ENCODE results near the gene B3GNT2.
"Not testable (repeated sequence)": the region's sequence is repeated elsewhere in the genome, so short reads cannot be mapped to it uniquely, and the experiment has no call there.

Gene B3GNT2

GRCh38 chr2:62195421-62196277 is at the start of gene B3GNT2:
TSS of gene B3GNT2 (plus strand) at chr2:62196115. CDS start at chr2:62222221, 26,106 bp downstream.
- no peak for DNase-seq

GRCh38 chr2:62146790-62147189 is 49.1 kb upstream of the B3GNT2 start:
- not testable (repeated sequence) for DNase-seq

DNA sequence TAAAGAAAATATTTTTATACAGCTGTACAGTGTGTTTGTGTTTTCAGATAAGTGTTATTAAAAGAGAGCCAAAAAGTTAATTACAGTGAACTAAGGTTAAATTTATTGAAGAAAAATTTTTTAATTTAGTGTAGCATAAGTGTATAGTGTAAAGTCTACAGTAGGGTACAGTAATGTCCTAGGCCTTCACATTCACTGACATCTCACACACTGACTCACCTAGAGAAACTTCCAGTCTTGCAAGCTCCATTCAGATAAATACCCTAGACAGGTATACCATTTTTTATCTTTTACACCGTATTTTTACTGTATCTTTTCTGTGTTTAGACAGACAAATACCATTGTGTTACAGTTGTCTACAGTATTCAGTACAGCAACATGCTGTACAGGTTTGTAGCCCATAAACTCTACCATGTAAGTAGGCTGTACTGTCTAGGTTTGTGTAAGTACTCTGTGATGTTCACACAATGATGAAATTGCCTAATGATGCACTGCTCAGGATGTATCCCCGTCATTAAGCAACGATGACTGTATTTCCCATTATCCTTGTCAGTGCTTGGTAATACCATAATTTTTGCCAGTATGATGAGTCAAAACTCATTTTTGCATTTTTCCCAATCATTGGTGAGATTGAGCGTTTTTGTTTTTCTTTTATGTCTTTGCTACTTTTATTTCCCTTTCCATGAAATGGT is 48.2 kb upstream of the B3GNT2 start:
- no peak for DNase-seq

- DNase-seq, result no peak
These were observed 46.2 kb upstream of the B3GNT2 start for GRCh38 chr2:62149708-62150107.

- no peak for DNase-seq
These were observed 45.2 kb upstream of the B3GNT2 start for GRCh38 chr2:62150597-62151305.

DNA sequence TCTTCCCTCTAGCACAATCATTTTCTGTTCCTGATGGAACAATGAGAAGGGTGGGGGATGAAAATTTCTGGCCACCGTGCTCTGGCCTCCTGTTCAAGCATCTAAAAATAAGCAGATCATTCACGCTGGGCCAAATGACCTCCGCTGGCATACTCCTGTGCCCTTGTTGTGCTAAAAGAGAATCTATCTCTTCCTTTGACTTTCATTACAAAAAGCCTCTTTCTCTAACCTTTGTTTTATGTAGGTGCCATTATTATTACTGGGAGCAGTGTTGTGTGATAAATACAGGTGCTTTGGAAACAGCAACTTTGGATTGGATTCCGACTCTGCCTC is 44.6 kb upstream of the B3GNT2 start:
- no peak for DNase-seq

- no peak for DNase-seq
These were observed 43.9 kb upstream of the B3GNT2 start for GRCh38 chr2:62152000-62152399.

DNA sequence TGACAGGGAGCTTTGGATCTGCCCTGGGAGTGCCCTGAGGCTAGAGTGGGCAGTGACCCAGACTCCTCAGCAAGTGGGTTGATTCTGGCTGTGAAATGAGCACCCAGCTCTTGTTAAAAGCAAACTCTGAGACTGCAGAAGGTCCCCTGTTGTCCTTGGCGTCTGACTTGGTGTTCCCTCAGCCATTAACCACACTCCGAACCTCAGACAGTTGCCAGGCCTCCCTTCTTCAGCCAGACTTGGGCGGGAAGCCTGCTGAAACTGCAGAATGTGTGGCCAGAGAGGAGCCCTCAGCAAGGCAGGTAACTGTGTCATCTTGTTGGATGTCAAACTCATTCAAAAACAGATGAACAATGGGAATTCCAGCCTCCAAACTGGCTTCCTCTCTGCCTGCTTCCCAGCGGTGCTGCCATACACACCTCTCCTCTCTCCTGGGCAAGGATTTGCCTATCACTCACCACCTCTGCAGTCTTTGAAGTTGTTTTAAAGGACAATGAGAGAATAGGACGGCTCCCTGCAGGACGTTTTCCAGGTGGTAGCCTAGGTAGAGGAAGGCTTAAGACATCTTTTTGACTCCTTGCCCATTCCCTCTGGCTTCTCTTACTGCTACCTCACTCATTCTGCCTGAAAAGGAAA is 38.9 kb upstream of the B3GNT2 start:
- DNase-seq, result no peak

GRCh38 chr2:62158444-62159121 is 37.3 kb upstream of the B3GNT2 start:
- DNase-seq, result no peak

GRCh38 chr2:62160691-62161090 is 35.2 kb upstream of the B3GNT2 start:
- DNase-seq, result not testable (repeated sequence)

DNA sequence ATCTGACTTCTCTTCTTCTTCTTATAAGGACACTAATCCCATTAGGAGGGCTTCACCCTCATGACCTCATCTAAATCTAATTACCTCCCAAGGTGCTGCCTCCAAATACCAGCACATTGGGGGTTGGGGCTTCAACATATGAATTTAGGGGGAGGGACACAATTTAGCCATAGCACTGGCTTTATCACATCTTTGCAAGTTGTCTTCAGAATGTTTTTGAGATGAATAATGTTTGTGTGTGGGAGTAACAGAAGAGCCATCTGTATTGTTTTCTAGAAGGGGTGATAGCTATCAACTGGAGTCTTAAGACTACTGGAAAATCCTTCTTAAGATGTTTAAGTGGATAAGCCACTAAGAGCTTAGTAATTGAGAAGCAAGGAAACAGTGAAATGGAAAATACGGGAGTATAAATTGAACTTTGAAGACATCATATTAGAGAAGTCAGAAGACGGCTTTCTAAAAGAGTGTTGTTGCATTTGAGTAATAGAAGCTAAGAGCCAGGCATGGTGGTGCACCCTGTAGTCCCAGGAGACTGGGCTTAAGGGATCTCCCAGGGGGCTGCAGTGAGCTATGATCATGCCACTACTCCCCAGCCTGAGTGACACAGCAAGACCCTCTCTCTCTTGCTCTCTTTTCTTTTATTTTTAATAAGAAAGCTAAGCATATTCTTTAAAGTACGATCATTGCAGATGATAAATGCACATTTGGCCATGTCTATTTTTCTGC is 32.6 kb upstream of the B3GNT2 start:
- no peak for DNase-seq

DNA sequence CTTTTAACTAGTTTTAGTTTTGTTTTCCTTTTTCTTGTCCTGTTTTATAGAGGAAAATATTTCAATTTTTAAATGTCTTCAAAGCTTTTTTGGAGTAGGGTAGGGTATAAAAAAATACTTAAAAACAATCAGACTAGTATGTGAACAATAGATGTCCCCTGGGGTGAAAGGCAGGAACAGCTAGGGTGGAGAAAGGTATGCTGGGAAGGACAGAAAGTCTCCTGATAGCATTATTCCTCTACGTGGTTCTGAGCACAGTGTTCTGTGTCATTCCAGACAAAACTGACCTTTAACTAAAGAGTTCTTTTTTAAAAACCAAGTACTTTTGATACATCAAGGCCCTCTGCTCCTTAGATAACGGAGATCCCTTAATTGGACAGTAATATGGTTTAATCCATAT is 32.1 kb upstream of the B3GNT2 start:
- DNase-seq, result no peak

- no peak for DNase-seq
These were observed 20.2 kb upstream of the B3GNT2 start for GRCh38 chr2:62175728-62176127.

- no peak for DNase-seq
These were observed 19.1 kb upstream of the B3GNT2 start for GRCh38 chr2:62176801-62177200.

GRCh38 chr2:62177392-62178049 is 18.4 kb upstream of the B3GNT2 start:
- no peak for DNase-seq

DNA sequence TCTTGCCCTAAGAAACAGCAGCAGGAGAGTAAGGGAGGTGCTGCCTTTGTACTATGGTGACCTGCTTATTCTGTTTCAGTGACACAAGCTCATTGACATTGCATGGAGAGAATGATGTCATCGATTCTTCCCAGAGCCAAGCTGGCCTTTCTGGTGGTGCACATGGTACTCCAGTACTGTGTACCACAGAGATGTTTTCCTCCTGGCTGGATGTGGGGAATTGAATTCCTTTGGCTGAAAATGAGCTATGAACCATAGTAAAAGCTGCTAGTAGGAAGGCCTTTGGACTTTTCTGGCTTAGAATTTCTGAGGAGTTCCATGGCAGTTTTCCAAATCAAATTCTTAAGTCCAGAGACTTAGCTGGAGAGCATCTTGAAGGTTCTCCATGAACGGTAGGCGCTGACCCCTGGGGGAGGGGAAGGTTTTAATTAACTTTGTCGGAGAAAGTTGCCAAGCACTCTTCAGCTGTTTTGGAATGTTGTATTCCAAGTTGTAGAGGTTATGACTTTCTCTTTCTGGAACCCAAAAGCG is 17.1 kb upstream of the B3GNT2 start:
- DNase-seq, result no peak

GRCh38 chr2:62180975-62181374 is 14.9 kb upstream of the B3GNT2 start:
- no peak for DNase-seq

- DNase-seq, result no peak
These were observed 14.1 kb upstream of the B3GNT2 start for GRCh38 chr2:62181843-62182242.

GRCh38 chr2:62184512-62185230 is 11.2 kb upstream of the B3GNT2 start:
- no peak for DNase-seq

DNA sequence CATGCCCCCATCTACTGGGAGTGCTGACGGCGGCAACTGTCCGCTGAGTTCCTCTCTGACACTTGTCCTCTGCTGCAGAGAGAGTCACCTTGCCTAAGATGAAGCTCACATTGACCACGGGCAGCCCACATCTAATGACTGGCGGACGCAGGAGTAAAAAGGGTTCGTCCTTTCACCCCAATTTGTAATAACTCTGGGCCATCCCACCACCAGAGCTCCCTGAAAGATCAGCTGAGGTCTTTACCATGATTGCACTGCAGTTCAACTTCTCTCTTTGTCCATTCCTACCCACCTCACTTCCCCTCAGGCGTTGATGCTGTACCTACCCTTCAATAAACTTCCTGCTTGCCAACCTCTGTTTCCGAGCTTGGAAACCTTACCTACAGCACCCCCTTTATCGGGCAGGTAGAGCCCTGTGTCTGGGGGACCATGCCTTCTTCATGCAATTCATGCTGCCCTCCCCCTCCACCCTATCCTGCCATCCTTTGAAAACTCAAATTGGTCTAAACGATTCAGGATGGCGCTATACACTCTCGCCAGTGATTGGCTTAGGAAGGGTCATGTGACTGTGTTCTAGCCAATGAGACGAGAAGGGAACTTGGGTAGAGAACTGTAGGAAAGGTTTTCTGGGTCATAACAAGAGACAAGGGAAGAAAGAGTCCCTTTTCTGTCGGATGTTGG is 10.3 kb upstream of the B3GNT2 start:
- no peak for DNase-seq
